HFF-Myc (cell line): ENCODE data around the gene TSC22D1.

ENCODE experiments used
- DNase-seq: peaks from one replicate; pipeline ENCODE4 v3.0.0-alpha.2; 2011; ENCODE audit warnings: low read depth; ENCODE audit errors: extremely low read depth
- H3K4me3 ChIP-seq: replicated peaks from 2 replicates; pipeline ENCODE4 v1.5.1; 2011; ENCODE audit warnings: low read depth, mild to moderate bottlenecking, control low read depth, low read length
- CTCF ChIP-seq: IDR thresholded peaks from 2 replicates; pipeline ENCODE4 v1.5.1; 2012; ENCODE audit warnings: mild to moderate bottlenecking, low read depth, low read length, control low read depth; ENCODE audit errors: missing control alignments

TSC22D1 gene

GRCh38 chr13:44439452-44440024 is 136.6 kb downstream of the TSC22D1 start:
- no peak for TF ChIP-seq CTCF
- no peak overlapping the region for H3K4me3 ChIP-seq
- DNase-seq = no peak

GRCh38 chr13:44438234-44438579 is 137.9 kb downstream of the TSC22D1 start:
- no peak for TF ChIP-seq CTCF
- no peak for DNase-seq
- no peak overlapping the region for H3K4me3 ChIP-seq

GRCh38 chr13:44437356-44438233 is 138.5 kb downstream of the TSC22D1 start:
- DNase-seq = no peak
- TF ChIP-seq CTCF = no peak
- peak overlapping the region; percentile 62 for H3K4me3 ChIP-seq

- TF ChIP-seq CTCF = no peak
- H3K4me3 ChIP-seq = peak overlapping the region; percentile 62
- peak; percentile 85 for DNase-seq
Measured at GRCh38 chr13:44436589-44437337, 139.4 kb downstream of the TSC22D1 start.

DNA sequence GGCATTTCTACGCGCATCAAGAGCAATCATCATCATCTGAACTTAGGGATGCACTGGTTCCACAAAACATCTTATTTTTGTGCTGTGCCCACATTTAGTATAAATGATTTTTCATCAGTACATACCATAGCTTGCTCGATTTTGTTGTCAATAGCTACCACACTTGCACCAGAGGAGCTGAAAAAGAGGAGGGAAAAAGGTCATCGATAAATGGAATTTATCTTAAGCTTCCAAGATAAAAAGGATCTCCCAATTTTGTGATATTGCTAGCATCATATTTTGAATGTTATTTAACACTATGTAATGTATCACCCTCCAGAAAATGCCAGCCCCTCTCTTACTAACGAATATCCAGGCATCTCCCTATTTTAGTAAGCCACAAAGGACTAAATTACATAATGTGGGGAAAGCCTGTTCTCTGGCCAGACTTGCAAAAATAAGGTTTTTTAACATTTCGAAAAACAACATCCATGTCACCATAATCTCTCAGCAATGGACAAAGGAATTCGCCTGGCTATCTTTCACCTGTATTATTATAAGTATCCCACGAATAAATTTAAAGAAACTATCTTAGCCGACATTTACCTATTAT is 140.1 kb downstream of the TSC22D1 start:
- peak overlapping the region; percentile 62 for H3K4me3 ChIP-seq
- TF ChIP-seq CTCF = no peak
- no peak for DNase-seq

DNA sequence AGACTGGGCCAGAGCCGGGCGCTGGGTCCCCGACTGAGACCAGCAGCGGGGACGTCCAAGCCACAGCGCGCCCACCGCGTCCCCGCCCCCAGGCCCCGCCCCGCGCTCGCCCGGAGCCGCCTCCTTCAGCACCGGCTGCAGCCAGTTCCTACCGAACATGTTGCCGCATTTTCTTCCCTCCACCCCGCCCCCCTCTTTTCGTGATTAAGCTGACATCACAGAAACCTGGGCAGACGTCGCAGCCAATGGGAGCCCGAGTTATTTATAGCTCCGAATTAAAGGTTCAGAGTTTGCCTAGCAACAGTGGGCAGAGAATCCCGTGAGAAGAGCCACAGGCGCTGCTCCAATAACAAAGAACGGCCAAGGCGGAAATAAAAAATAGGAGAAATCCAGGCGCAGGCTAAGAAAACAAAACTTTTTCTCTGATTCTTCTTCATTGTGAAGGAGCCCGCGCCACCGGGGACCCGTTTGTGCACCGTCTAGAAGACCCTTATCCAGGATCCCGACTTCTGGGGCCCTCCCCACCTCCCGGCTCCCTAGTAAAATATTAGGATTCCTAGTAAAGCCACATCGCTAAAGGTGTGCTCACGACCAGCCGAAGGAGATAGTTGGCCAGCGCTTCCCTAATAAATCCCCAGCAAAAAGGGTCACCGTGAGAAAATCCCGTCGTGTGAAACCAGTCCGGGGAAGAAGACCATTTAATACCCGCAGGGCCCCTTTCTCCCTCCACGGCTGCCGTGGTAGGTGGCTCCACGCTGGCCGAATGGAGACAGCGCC is 140.8 kb downstream of the TSC22D1 start:
- TF ChIP-seq CTCF = no peak
- DNase-seq = peak; percentile 98
- peak overlapping the region; percentile 62 for H3K4me3 ChIP-seq
